Esophagus squamous epithelium (tissue), 5 donors: ENCODE results near the gene KCNB1. TPM values are rescaled to one million over a fixed set of nuclear protein-coding genes. Genes with fewer than 3 reads are reported as not detected.

Source experiments
- DNase-seq: peaks from one replicate; lab custom pipeline; 2025; lab: John Stamatoyannopoulos, UW
- H3K27ac ChIP-seq, 4 donors: fragments of 200-600 bp; sonication (generic); one replicate each; pipeline ENCODE4 v1.5.1; 2016 to 2019; ENCODE audit warnings: mild to moderate bottlenecking in 1 of 4
- H3K27me3 ChIP-seq, 4 donors: fragments of 200-600 bp; sonication (generic); 1 replicate in 3 of 4; 2 replicates in 1 of 4; pipeline versions ENCODE4 v1.5.1 to v1.6.0; 2017 to 2021; ENCODE audit warnings: antibody characterized with exemption in 1 of 4
- H3K36me3 ChIP-seq, 3 donors: fragments of 200-600 bp; sonication (generic); one replicate each; pipeline ENCODE4 v1.5.1; 2016 to 2019
- H3K4me1 ChIP-seq, 3 donors: fragments of 200-600 bp; sonication (generic); one replicate each; pipeline ENCODE4 v1.5.1; 2017 to 2019
- H3K4me3 ChIP-seq, 4 donors: fragments of 200-600 bp; sonication (generic); 1 replicate in 3 of 4; 2 replicates in 1 of 4; pipeline ENCODE4 v1.5.1; 2016 to 2019; ENCODE audit warnings: mild to moderate bottlenecking in 2 of 4, moderate library complexity in 1 of 4
- H3K9me3 ChIP-seq, 3 donors: fragments of 200-600 bp; sonication (generic); one replicate each; pipeline ENCODE4 v1.5.1; 2016 to 2019
- CTCF ChIP-seq, 6 experiments: fragments of 450-650 bp in 4 of 6; fragments of 200-600 bp in 2 of 6; sonication (generic) in 2 of 6; IDR thresholded peaks; one replicate each; pipeline ENCODE4 v1.5.1; 2016 to 2019; ENCODE audit warnings: antibody characterized with exemption in 6 of 6, mild to moderate bottlenecking in 4 of 6, moderate library complexity in 4 of 6
- POLR2A ChIP-seq, 4 donors: fragments of 450-650 bp; IDR thresholded peaks; one replicate each; pipeline ENCODE4 v1.6.1; 2017; ENCODE audit warnings: antibody characterized with exemption in 4 of 4, mild to moderate bottlenecking in 4 of 4, moderate library complexity in 3 of 4
- WGBS, 2 donors: methylation state at CpG; one replicate each; pipeline ENCODE4 v1.1.5; 2018; 5-methylcytosine and 5-hydroxymethylcytosine counted together
- intact Hi-C: fragments of 100-400 bp; cut with DNase I; formaldehyde crosslinking; loops from one replicate; pipeline ENCODE4 v1.15.0; 2022
- total RNA-seq, 4 donors: library from RNA; depleted of rRNA; stranded (reverse); fragments of >200 nt; gene quantifications; one replicate each; pipeline ENCODE4 v1.1.0, GENCODE V29; 2016
- donor health status: DM: yes; HTN: yes; CAD: no.

The KCNB1 gene
- total RNA-seq, 4 donors from 2014 or later: 0.11 to 3.6 (median 1.1) TPM

- Histone ChIP-seq H3K9me3 (peaks cover 0 to 11% (median 0%) of the 10 kb centered on the region in 3 donors), H3K27me3 (peaks cover 0 to 21% (median 0%) of the 10 kb centered on the region in 4 donors), H3K4me3 (no peak overlapping the region), H3K4me1 (peaks cover 6 to 22% (median 7%) of the 10 kb centered on the region in 3 donors), H3K36me3 (no peaks in the 10 kb centered on the region), H3K27ac (no peak overlapping the region)
- 85 to 86% methylated on average over 3 of the region's 3 CpGs for WGBS, 2 donors
- TF ChIP-seq POLR2A (IDR thresholded peaks at IDR 0.05): no peak
- no peak for TF ChIP-seq CTCF (IDR thresholded peaks at IDR 0.05)
- intact Hi-C loops: no loop called here
- no peak for DNase-seq
These were observed 78.0 kb downstream of the KCNB1 start for GRCh38 chr20:49404461-49404860.

DNA sequence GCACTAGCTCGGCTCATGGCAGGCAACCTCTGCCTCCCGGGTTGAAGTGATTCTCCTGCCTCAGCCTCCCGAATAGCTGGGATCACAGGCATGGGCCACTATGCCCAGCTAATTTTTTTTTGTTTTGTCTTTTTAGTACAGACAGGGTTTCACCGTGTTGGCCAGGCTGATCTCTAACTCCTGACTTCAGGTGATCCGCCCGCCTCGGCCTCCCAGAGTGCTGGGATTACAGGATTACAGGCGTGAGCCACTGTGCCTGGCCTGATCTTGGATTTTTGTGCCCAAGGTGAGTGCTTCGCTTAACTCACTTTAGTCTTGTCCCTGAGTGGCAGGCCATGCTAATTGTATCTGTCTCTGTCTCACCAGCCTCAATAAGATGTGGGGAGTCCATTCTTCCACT, 78.6 kb downstream of the KCNB1 start:
- Histone ChIP-seq H3K4me1 (peaks cover 7 to 27% (median 10%) of the 10 kb centered on the region in 3 donors), H3K36me3 (no peaks in the 10 kb centered on the region), H3K27me3 (peaks cover 0 to 16% (median 0%) of the 10 kb centered on the region in 4 donors), H3K27ac (no peak overlapping the region), H3K9me3 (peaks cover 0 to 11% (median 0%) of the 10 kb centered on the region in 3 donors), H3K4me3 (no peak overlapping the region)
- no peak for DNase-seq
- intact Hi-C loops: no loop called here
- 70 to 72% methylated on average over 8 to 9 of the region's 9 CpGs for WGBS, 2 donors
- no peak for TF ChIP-seq POLR2A (IDR thresholded peaks at IDR 0.05)
- TF ChIP-seq CTCF (IDR thresholded peaks at IDR 0.05): no peak

GRCh38 chr20:49403012-49403411, 79.5 kb downstream of the KCNB1 start:
- Histone ChIP-seq H3K9me3 (peaks cover 0 to 11% (median 0%) of the 10 kb centered on the region in 3 donors), H3K4me3 (no peak overlapping the region), H3K36me3 (no peaks in the 10 kb centered on the region), H3K27ac (no peak overlapping the region), H3K4me1 (peaks cover 7 to 31% (median 10%) of the 10 kb centered on the region in 3 donors), H3K27me3 (peaks cover 0 to 13% (median 0%) of the 10 kb centered on the region in 4 donors)
- 94 to 96% methylated on average over 2 of the region's 2 CpGs for WGBS, 2 donors
- intact Hi-C loops: no loop called here
- no peak for TF ChIP-seq POLR2A (IDR thresholded peaks at IDR 0.05)
- no peak for TF ChIP-seq CTCF (IDR thresholded peaks at IDR 0.05)
- no peak for DNase-seq

DNA sequence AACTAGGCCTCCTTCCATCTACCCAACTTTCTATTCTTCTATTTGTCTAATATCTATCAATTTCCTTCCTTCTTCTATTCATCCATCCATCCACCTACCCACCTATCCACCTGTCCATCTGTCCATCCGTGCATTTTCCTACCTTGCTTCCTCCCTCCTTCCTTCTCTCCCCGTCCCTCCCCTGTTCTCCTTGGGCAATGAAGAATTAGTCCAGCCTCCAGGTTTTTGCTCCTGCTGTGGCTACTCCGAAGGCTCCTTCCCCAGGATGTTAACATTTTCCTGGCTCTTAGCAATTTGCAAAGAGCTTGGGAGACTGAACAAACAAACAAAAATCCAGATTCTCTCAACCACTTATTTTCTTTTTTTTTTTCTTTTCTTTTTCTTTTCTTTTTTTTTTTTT, 81.6 kb downstream of the KCNB1 start:
- H3K9me3 ChIP-seq: peaks cover 0 to 11% (median 0%) of the 10 kb centered on the region in 3 donors
- peak overlapping the region; percentile 56 to 88 (median 82) for H3K27ac ChIP-seq
- H3K4me1 ChIP-seq: peaks cover 7 to 41% (median 15%) of the 10 kb centered on the region in 3 donors
- DNase-seq: no peak
- H3K4me3 ChIP-seq: no peak overlapping the region
- peaks cover 0 to 3% (median 0%) of the 10 kb centered on the region in 4 donors for H3K27me3 ChIP-seq
- 47 to 58% methylated on average over 3 of the region's 3 CpGs for WGBS, 2 donors
- H3K36me3 ChIP-seq: no peaks in the 10 kb centered on the region
- TF ChIP-seq CTCF (IDR thresholded peaks at IDR 0.05) (no peak), POLR2A (IDR thresholded peaks at IDR 0.05) (no peak)
- intact Hi-C loops: no loop called here

GRCh38 chr20:49400410-49400809, 82.1 kb downstream of the KCNB1 start:
- DNase-seq: no peak
- no CpG with 5 or more reads among the region's 7 CpGs for WGBS, 2 donors
- Histone ChIP-seq H3K27ac (peak overlapping the region; percentile 56 to 88 (median 82)), H3K9me3 (peaks cover 0 to 11% (median 0%) of the 10 kb centered on the region in 3 donors), H3K27me3 (peaks cover 0 to 3% (median 0%) of the 10 kb centered on the region in 4 donors), H3K4me3 (no peak overlapping the region), H3K36me3 (no peaks in the 10 kb centered on the region), H3K4me1 (peaks cover 7 to 41% (median 15%) of the 10 kb centered on the region in 3 donors)
- TF ChIP-seq POLR2A (IDR thresholded peaks at IDR 0.05) (no peak), CTCF (IDR thresholded peaks at IDR 0.05) (no peak)
- intact Hi-C loops: no loop called here
